Neural progenitor cell (in vitro differentiated cells): ENCODE measurements around the gene ESYT3. TPM values are rescaled to one million over a fixed set of nuclear protein-coding genes. Genes with fewer than 3 reads are reported as not detected.

Experiments used
- DNase-seq: peaks from one replicate; pipeline ENCODE4 v3.0.0-alpha.2; 2016; ENCODE audit warnings: low spot score
- H2AFZ ChIP-seq: fragments of 200-600 bp; sonication (generic); replicated peaks from 2 replicates; pipeline ENCODE4 v1.6.1; 2016; ENCODE audit warnings: antibody characterized with exemption
- H3F3A ChIP-seq: fragments of 200-600 bp; sonication (generic); 2 replicates; pipeline ENCODE4 v1.6.1; 2016; ENCODE audit warnings: antibody characterized with exemption, low read depth
- H3K27ac ChIP-seq: fragments of 200-600 bp; sonication (generic); 2 replicates; pipeline ENCODE4 v1.5.1; 2016; ENCODE audit warnings: mild to moderate bottlenecking
- H3K27me3 ChIP-seq: fragments of 200-600 bp; sonication (generic); 2 replicates; pipeline ENCODE4 v1.6.1; 2016; ENCODE audit warnings: mild to moderate bottlenecking, moderate library complexity
- H3K36me3 ChIP-seq: fragments of 200-600 bp; sonication (generic); 2 replicates; pipeline ENCODE4 v1.5.1; 2016
- H3K4me1 ChIP-seq: fragments of 200-600 bp; sonication (generic); 2 replicates; pipeline ENCODE4 v1.6.1; 2016; ENCODE audit warnings: mixed run types
- H3K4me2 ChIP-seq: fragments of 200-600 bp; sonication (generic); 2 replicates; pipeline ENCODE4 v1.6.1; 2016
- H3K4me3 ChIP-seq: fragments of 200-600 bp; sonication (generic); 2 replicates; pipeline ENCODE4 v1.5.1; 2016
- H3K79me2 ChIP-seq: fragments of 200-600 bp; sonication (generic); 2 replicates; pipeline ENCODE4 v1.6.1; 2016; ENCODE audit warnings: low read depth
- H3K9ac ChIP-seq: fragments of 200-600 bp; sonication (generic); 2 replicates; pipeline ENCODE4 v1.6.1; 2016
- H3K9me3 ChIP-seq: fragments of 200-600 bp; sonication (generic); 2 replicates; pipeline ENCODE4 v1.5.1; 2016; ENCODE audit warnings: low read depth
- H4K20me1 ChIP-seq: fragments of 200-600 bp; sonication (generic); 2 replicates; pipeline ENCODE4 v1.6.1; 2016; ENCODE audit warnings: low read depth
- H3K27ac Mint-ChIP-seq: 3 replicates; pipeline ENCODE4 v1.8.0; 2021; ENCODE audit warnings: mixed read lengths
- H3K27me3 Mint-ChIP-seq: 2 replicates; pipeline ENCODE4 v1.8.0; 2022; ENCODE audit warnings: low read depth, mild to moderate bottlenecking, inconsistent platforms, moderate library complexity, mixed read lengths; ENCODE audit not compliant: insufficient read depth
- H3K36me3 Mint-ChIP-seq: 3 replicates; pipeline ENCODE4 v1.8.0; 2021; ENCODE audit warnings: mixed read lengths
- H3K4me1 Mint-ChIP-seq: 3 replicates; pipeline ENCODE4 v1.8.0; 2021; ENCODE audit warnings: mixed read lengths
- H3K4me3 Mint-ChIP-seq: 3 replicates; pipeline ENCODE4 v1.8.0; 2021; ENCODE audit warnings: mild to moderate bottlenecking, moderate library complexity, mixed read lengths
- H3K9me3 Mint-ChIP-seq: 3 replicates; pipeline ENCODE4 v1.8.0; 2020; ENCODE audit warnings: mixed read lengths
- EZH2 ChIP-seq: fragments of 200-600 bp; sonication (generic); IDR thresholded peaks from 2 replicates; pipeline ENCODE4 v1.6.1; 2017; ENCODE audit warnings: antibody characterized with exemption, mild to moderate bottlenecking, moderate library complexity
- EZH2phosphoT487 ChIP-seq: fragments of 200-600 bp; sonication (generic); IDR thresholded peaks from 2 replicates; pipeline ENCODE4 v1.6.1; 2017; ENCODE audit warnings: antibody characterized with exemption
- total RNA-seq: library from RNA; depleted of rRNA; stranded (reverse); fragments of >200 nt; gene quantifications from 2 replicates; pipeline ENCODE4 v1.2.3, GENCODE V29; 2015; ENCODE audit warnings: low replicate concordance
- TF ChIP-seq, protein P1 (sequence below): fragments of 200-600 bp; sonication (generic); IDR thresholded peaks from 2 replicates; pipeline ENCODE4 v1.5.1; 2017; ENCODE audit warnings: antibody characterized with exemption, mild to moderate bottlenecking

ESYT3 gene
- total RNA-seq, 1 donor from 2014 or later = 1.4 TPM

DNA sequence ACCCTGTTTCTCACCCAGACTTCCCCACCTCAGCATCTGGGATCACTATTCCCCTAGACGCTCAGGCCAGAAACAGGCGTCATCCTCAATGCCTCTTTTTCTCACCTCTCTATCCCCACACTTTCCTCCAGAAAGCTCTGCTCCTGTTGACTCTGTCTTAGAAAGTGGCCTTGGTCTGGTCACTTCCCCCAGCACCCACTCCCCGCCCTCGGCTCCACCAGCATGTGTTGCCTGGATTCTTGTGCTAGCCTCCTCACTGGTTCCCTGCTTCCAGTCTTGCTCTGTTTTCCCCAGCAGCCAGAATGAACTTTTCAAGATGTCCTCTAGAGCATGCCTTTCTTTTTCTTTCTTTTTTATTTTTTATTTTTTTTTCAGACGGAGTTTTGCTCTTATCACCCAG lies 39.7 kb upstream of the ESYT3 start:
- peaks cover 2% of the 10 kb centered on the region for H3K27me3 Mint-ChIP-seq
- Histone ChIP-seq H3K36me3 (no peaks in the 10 kb centered on the region), H4K20me1 (no peaks in the 10 kb centered on the region), H2AFZ (no peak overlapping the region), H3K27ac (no peak overlapping the region), H3K79me2 (no peaks in the 10 kb centered on the region), H3K27me3 (no peaks in the 10 kb centered on the region), H3F3A (no peaks in the 10 kb centered on the region), H3K9ac (no peak overlapping the region), H3K9me3 (no peaks in the 10 kb centered on the region), H3K4me1 (no peaks in the 10 kb centered on the region), H3K4me2 (no peak overlapping the region), H3K4me3 (no peak overlapping the region)
- no peak overlapping the region for H3K4me3 Mint-ChIP-seq
- H3K4me1 Mint-ChIP-seq = peaks cover 9% of the 10 kb centered on the region
- no peak for TF ChIP-seq EZH2phosphoT487
- no peak overlapping the region for H3K27ac Mint-ChIP-seq
- H3K9me3 Mint-ChIP-seq = no peaks in the 10 kb centered on the region
- H3K36me3 Mint-ChIP-seq = peaks cover 1% of the 10 kb centered on the region
- no peak for DNase-seq

DNA sequence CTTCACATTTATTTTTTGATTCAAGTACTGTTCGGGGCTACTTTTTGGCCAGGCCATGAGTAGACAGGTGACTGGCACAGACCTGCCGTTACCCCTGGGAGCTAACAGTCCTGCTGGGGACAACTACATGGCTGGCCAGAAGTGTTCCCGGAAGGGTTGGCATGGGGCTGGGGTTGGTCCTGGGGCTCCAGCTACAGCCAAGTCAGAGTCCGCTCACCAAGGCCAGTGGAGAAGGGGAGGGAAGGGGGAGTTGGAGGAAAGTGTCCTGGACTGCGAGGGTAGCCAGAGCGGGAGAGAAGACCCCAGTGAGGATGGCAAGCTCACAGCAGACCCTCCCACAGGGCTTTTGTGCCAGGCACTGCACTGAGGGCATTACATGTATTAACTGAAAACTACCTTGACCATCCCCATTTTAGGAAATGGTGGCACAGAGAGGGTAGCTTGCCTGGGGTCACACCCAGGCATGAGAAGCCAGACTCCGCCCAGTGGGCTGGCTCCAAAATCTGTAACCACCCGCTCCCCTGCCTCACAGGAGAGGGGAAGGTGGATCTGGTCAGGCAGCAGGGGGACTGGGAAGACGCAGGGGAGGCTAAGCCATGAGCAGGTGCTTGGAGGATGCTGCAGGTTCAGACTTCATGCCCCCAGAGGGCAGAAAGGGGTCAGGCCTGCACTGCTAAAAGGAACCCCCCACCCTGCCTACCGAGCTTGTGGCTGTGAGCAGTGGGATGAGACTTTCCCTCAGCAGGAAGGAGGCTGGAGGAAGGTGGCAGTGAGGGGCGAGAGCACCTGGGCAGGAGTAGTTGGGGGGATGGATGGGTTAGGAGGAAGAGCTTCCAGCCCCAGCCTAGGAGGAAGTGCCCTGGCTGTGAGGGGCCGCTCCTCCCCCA lies 38.3 kb upstream of the ESYT3 start:
- H3F3A ChIP-seq = no peaks in the 10 kb centered on the region
- no peak overlapping the region for H3K4me2 ChIP-seq
- H3K27ac Mint-ChIP-seq = no peak overlapping the region
- no peaks in the 10 kb centered on the region for H3K9me3 ChIP-seq
- H4K20me1 ChIP-seq = no peaks in the 10 kb centered on the region
- no peaks in the 10 kb centered on the region for H3K36me3 ChIP-seq
- H3K79me2 ChIP-seq = no peaks in the 10 kb centered on the region
- no peak overlapping the region for H2AFZ ChIP-seq
- DNase-seq = no peak
- H3K4me3 Mint-ChIP-seq = no peak overlapping the region
- no peak overlapping the region for H3K9ac ChIP-seq
- H3K4me1 ChIP-seq = no peaks in the 10 kb centered on the region
- no peaks in the 10 kb centered on the region for H3K27me3 ChIP-seq
- no peaks in the 10 kb centered on the region for H3K9me3 Mint-ChIP-seq
- no peak overlapping the region for H3K4me3 ChIP-seq
- H3K4me1 Mint-ChIP-seq = peaks cover 2% of the 10 kb centered on the region
- H3K27me3 Mint-ChIP-seq = peaks cover 2% of the 10 kb centered on the region
- no peak for TF ChIP-seq EZH2phosphoT487
- TF ChIP-seq EZH2 = no peak
- TF ChIP-seq, protein P1, sequence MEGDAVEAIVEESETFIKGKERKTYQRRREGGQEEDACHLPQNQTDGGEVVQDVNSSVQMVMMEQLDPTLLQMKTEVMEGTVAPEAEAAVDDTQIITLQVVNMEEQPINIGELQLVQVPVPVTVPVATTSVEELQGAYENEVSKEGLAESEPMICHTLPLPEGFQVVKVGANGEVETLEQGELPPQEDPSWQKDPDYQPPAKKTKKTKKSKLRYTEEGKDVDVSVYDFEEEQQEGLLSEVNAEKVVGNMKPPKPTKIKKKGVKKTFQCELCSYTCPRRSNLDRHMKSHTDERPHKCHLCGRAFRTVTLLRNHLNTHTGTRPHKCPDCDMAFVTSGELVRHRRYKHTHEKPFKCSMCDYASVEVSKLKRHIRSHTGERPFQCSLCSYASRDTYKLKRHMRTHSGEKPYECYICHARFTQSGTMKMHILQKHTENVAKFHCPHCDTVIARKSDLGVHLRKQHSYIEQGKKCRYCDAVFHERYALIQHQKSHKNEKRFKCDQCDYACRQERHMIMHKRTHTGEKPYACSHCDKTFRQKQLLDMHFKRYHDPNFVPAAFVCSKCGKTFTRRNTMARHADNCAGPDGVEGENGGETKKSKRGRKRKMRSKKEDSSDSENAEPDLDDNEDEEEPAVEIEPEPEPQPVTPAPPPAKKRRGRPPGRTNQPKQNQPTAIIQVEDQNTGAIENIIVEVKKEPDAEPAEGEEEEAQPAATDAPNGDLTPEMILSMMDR = no peak
- H3K36me3 Mint-ChIP-seq = peaks cover 7% of the 10 kb centered on the region
- no peak overlapping the region for H3K27ac ChIP-seq

DNA sequence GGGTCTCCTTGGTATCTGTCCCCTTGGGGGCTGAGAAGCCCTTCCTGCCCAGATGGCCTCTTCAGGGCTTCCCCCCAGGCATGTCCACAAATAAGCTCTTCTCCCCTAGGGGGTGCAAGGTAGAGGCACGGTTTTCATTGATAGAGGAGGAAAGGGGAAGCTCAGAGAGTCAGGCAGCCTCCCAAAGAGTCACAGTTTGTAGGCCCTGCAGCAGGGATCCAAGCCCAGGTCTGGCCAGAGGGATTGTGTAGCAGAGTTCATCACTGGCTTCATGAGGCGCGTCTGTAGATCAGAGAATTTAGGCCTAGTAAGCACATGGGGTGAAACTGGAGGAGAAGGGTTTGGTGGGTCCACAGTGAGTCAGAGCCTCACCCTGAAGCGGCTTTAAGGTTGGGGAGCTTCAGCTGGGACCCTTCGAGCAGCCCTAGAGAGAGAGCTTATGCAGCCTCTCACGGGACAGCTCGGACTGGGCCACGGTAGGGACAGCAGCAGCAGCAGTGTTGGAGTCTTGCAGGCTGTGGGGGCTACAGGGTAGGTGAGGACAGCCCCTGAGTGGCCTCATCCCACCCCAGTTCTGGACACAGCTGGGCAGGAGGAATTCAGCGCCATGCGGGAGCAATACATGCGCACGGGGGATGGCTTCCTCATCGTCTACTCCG lies 37.5 kb upstream of the ESYT3 start:
- Mint-ChIP-seq H3K4me1 (peaks cover 2% of the 10 kb centered on the region), H3K27ac (no peak overlapping the region), H3K4me3 (no peak overlapping the region), H3K27me3 (peaks cover 3% of the 10 kb centered on the region), H3K36me3 (peaks cover 9% of the 10 kb centered on the region), H3K9me3 (no peaks in the 10 kb centered on the region)
- Histone ChIP-seq H4K20me1 (no peaks in the 10 kb centered on the region), H3K27ac (no peak overlapping the region), H3F3A (no peaks in the 10 kb centered on the region), H3K79me2 (no peaks in the 10 kb centered on the region), H3K4me3 (no peak overlapping the region), H3K27me3 (no peaks in the 10 kb centered on the region), H3K36me3 (no peaks in the 10 kb centered on the region), H3K4me2 (no peak overlapping the region), H2AFZ (no peak overlapping the region), H3K9me3 (no peaks in the 10 kb centered on the region), H3K4me1 (no peaks in the 10 kb centered on the region), H3K9ac (no peak overlapping the region)
- TF ChIP-seq EZH2 = no peak
- TF ChIP-seq, protein P1 = no peak
- no peak for TF ChIP-seq EZH2phosphoT487
- no peak for DNase-seq

DNA sequence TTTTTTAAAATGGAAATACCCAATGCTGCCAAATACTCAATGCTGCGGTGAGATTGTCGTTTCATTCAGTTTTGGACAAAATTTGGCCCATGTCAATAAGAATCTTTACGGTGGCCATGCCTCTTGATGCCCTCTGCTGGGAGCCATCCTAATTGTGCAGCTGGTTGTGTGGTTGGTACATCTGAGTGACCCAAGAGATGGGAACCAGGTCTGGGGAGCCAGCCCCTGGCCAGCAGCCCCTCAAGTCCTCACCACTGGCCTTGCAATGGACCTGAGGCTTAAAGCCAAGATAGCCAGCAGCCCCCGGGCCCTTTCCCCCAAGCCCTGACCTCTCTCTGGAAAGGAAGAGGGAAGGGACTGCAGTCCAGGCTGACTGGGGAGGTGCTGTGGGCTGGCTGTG lies 36.4 kb upstream of the ESYT3 start:
- H3K9me3 ChIP-seq = no peaks in the 10 kb centered on the region
- Mint-ChIP-seq H3K27ac (no peak overlapping the region), H3K4me3 (no peak overlapping the region), H3K36me3 (peaks cover 11% of the 10 kb centered on the region), H3K9me3 (no peaks in the 10 kb centered on the region), H3K27me3 (peaks cover 4% of the 10 kb centered on the region), H3K4me1 (peaks cover 2% of the 10 kb centered on the region)
- no peak overlapping the region for H3K4me2 ChIP-seq
- H3F3A ChIP-seq = no peaks in the 10 kb centered on the region
- H4K20me1 ChIP-seq = no peaks in the 10 kb centered on the region
- H2AFZ ChIP-seq = no peak overlapping the region
- no peaks in the 10 kb centered on the region for H3K79me2 ChIP-seq
- H3K4me1 ChIP-seq = no peaks in the 10 kb centered on the region
- DNase-seq = no peak
- H3K27me3 ChIP-seq = no peaks in the 10 kb centered on the region
- TF ChIP-seq EZH2phosphoT487 = no peak
- TF ChIP-seq, protein P1 = peak; percentile 5
- H3K36me3 ChIP-seq = no peaks in the 10 kb centered on the region
- no peak overlapping the region for H3K27ac ChIP-seq
- H3K9ac ChIP-seq = no peak overlapping the region
- no peak overlapping the region for H3K4me3 ChIP-seq
